Stimulated activated CD4-positive, alpha-beta T cell treated with anti-CD3 and anti-CD28 coated beads, Interleukin-4, amount 100 ng/mL, for 24 hours (primary cell): ENCODE data around the gene CACNA2D2.
A peak's percentile ranks its signal among the peaks of the same experiment; 100 is the strongest.

Experiments
- DNase-seq: peaks from one replicate; pipeline ENCODE4 v3.0.0-alpha.2; 2020

Gene CACNA2D2

GRCh38 chr3:50358911-50359759 lies 144.3 kb downstream of the CACNA2D2 start, which contains the start of gene TMEM115:
Gene TMEM115 (minus strand): TSS chr3:50359521. CDS start chr3:50359063, 458 bp downstream.
- peak; percentile 97 for DNase-seq

- no peak for DNase-seq
Observed at GRCh38 chr3:50358355-50358910, 145.0 kb downstream of the CACNA2D2 start.

GRCh38 chr3:50357481-50357880 lies 146.0 kb downstream of the CACNA2D2 start:
- DNase-seq = no peak

- DNase-seq = no peak
Observed at GRCh38 chr3:50356553-50356952, 146.9 kb downstream of the CACNA2D2 start.

GRCh38 chr3:50355829-50356552 lies 147.4 kb downstream of the CACNA2D2 start:
- no peak for DNase-seq

GRCh38 chr3:50354850-50355249 lies 148.6 kb downstream of the CACNA2D2 start:
- DNase-seq = no peak

- no peak for DNase-seq
Observed at GRCh38 chr3:50354186-50354764, 149.2 kb downstream of the CACNA2D2 start.

GRCh38 chr3:50353245-50354004 lies 150.0 kb downstream of the CACNA2D2 start:
- DNase-seq = no peak

GRCh38 chr3:50352781-50353180 lies 150.7 kb downstream of the CACNA2D2 start:
- DNase-seq = no peak

GRCh38 chr3:50351323-50351697 lies 152.1 kb downstream of the CACNA2D2 start:
- DNase-seq = no peak

- peak; percentile 99 for DNase-seq
Observed at GRCh38 chr3:50350527-50351322, 152.7 kb downstream of the CACNA2D2 start, which contains the start of the genes CYB561D2 and NPRL2. Gene CYB561D2 (plus strand): TSS chr3:50350862. CDS start chr3:50351434, 572 bp downstream. Gene NPRL2 (minus strand): TSS chr3:50350775. CDS start chr3:50350652, 123 bp downstream.

GRCh38 chr3:50350213-50350526 lies 153.3 kb downstream of the CACNA2D2 start:
- DNase-seq = no peak

GRCh38 chr3:50347187-50347813 lies 156.1 kb downstream of the CACNA2D2 start:
- DNase-seq = peak; percentile 80

- DNase-seq = peak; percentile 76
Observed at GRCh38 chr3:50345586-50346234, 157.7 kb downstream of the CACNA2D2 start, which contains the start of gene ZMYND10. Gene ZMYND10 (minus strand): TSS chr3:50345732. CDS start chr3:50345579, 153 bp downstream.

GRCh38 chr3:50345008-50345407 lies 158.4 kb downstream of the CACNA2D2 start:
- DNase-seq = no peak

- DNase-seq = no peak
Observed at GRCh38 chr3:50342813-50343633, 160.4 kb downstream of the CACNA2D2 start.

GRCh38 chr3:50341996-50342650 lies 161.3 kb downstream of the CACNA2D2 start:
- DNase-seq = no peak

- no peak for DNase-seq
Observed at GRCh38 chr3:50341537-50341936, 161.9 kb downstream of the CACNA2D2 start.
